Measurements from ENCODE around the gene SULF2. TPM values are rescaled to one million over a fixed set of nuclear protein-coding genes. Genes with fewer than 3 reads are reported as not detected.

SULF2 gene
- total and polyA plus RNA-seq, 2 of the 13 experiments (the other 11 are each of a cell fraction or from before 2014, with no cell fraction given), result 7.2 to 50.9 TPM

- TF ChIP-seq ISX (CRISPR knock-in tag; conservative IDR thresholded peaks at IDR 0.05) (no peak), ZFP91 (CRISPR knock-in tag; IDR thresholded peaks at IDR 0.05; ENCODE audit: borderline replicate concordance) (0 out of 2 replicates have a peak, but pooled peaks have one; percentile 43), SMAD9 (CRISPR knock-in tag; IDR thresholded peaks at IDR 0.05) (no peak), ZNF383 (CRISPR knock-in tag; IDR thresholded peaks at IDR 0.05; ENCODE audit: borderline replicate concordance) (no peak), SALL2 (CRISPR knock-in tag; IDR thresholded peaks at IDR 0.05) (no peak), AHR (CRISPR knock-in tag; IDR thresholded peaks at IDR 0.05) (no peak), SP2 (CRISPR knock-in tag; IDR thresholded peaks at IDR 0.05) (no peak), NFE2L1 (CRISPR knock-in tag; IDR thresholded peaks at IDR 0.05; ENCODE audit: borderline replicate concordance) (no peak), ZNF557 (CRISPR knock-in tag; IDR thresholded peaks at IDR 0.05) (no peak), SRSF1 (optimal IDR thresholded peaks at IDR 0.05; ENCODE audit: low read depth, low read length) (no peak), CTCF (CRISPR knock-in tag; IDR thresholded peaks at IDR 0.05) (peak; percentile 73), ZNF501 (CRISPR knock-in tag; IDR thresholded peaks at IDR 0.05) (no peak), STAG1 (CRISPR knock-in tag; IDR thresholded peaks at IDR 0.05) (peak; percentile 53), TBX3 (IDR thresholded peaks at IDR 0.05; ENCODE audit: borderline replicate concordance) (no peak), ZNF33A (CRISPR knock-in tag; IDR thresholded peaks at IDR 0.05; ENCODE audit: borderline replicate concordance) (no peak), NR2F2 (IDR thresholded peaks at IDR 0.05; ENCODE audit: borderline replicate concordance, low read depth) (0 out of 2 replicates have a peak, but pooled peaks have one; percentile 27), KAT7 (CRISPR knock-in tag; IDR thresholded peaks at IDR 0.05; ENCODE audit: borderline replicate concordance) (no peak), DRAP1 (CRISPR knock-in tag; IDR thresholded peaks at IDR 0.05) (no peak), HCFC1 (IDR thresholded peaks at IDR 0.05; ENCODE audit: low read depth, low read length) (no peak), GPBP1L1 (CRISPR knock-in tag; IDR thresholded peaks at IDR 0.05) (no peak), ZFP82 (CRISPR knock-in tag; IDR thresholded peaks at IDR 0.05; ENCODE audit: borderline replicate concordance) (no peak), ZNF614 (CRISPR knock-in tag; IDR thresholded peaks at IDR 0.05; ENCODE audit: borderline replicate concordance) (no peak)
Measured at GRCh38 chr20:47676219-47676721, 109.0 kb downstream of the SULF2 start (continued).

All from HepG2 (cell line).